ENCODE measurements around the gene GAL3ST1.

DNA sequence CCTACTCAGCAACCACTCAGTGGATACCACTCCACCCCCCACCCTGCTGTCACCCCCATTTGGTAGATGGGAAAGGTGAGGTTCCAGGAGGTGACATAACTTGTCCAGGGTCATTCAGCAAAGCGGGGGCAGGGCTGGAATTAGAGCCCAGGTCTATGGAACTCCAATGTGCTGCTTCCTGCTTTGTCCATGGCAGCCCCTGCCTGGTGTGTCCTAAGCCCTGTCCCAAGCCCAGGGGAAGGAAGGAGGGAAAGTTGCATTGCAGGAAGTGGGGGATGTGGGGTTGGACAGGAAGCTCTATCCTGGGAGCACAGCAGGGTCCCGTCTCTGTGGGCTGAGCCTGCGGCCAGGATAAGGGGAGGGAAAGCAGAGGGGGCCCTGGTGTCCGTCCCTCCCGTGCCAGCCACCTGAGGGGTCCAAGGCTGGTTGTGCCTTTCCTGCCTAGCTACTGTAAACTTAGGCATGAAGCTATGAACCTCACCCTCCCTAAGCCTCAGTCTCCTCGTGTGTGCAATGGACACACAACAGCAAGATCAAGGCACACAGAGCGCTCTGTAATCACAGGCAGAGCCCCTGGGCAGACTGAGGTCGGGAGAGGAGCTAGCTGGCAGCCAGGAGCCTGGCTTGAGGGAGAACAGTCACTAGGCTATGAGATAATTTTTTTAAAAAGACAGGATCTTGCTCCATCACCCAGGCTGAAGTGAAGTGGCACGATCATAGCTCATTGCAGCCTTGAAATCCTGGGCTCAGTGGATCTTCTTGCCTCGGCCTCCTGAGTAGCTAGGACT is 12.9 kb downstream of the GAL3ST1 start:
- TF ChIP-seq CTCF (IDR thresholded peaks at IDR 0.05) (no peak), POLR2A (IDR thresholded peaks at IDR 0.05) (no peak), EP300 (IDR thresholded peaks at IDR 0.05) (no peak)

Measured in ovary (tissue), 3 donors.